ENCODE measurements around the gene HERPUD1.

- no peak for TF ChIP-seq CTCF (IDR thresholded peaks at IDR 0.05; ENCODE audit: low read length)
- TF ChIP-seq EZH2 (optimal IDR thresholded peaks at IDR 0.05; ENCODE audit: low read depth, low read length) = no peak
- TF ChIP-seq EZH2phosphoT487 (IDR thresholded peaks at IDR 0.05; ENCODE audit: low read length) = no peak
Measured at GRCh38 chr16:56894331-56894917, 37.5 kb upstream of the HERPUD1 start.

All from MM.1S (cell line).